GM12878 (cell line): ENCODE results near the gene PTPRM. TPM values are rescaled to one million over a fixed set of nuclear protein-coding genes. Genes with fewer than 3 reads are reported as not detected.

Source experiments
- ATAC-seq: fragments of 200-7000 bp; cut with Tn5 transposase; 3 replicates; pipeline ENCODE4 v1.9.1; 2020; ENCODE audit warnings: mild to moderate bottlenecking, moderate library complexity
- BruUV-seq: library from RNA; stranded (reverse); fragments of 400-500 nt; replicated peaks from 2 replicates; lab custom pipeline; 2021; lab: Mats Ljungman, UMichigan
- CTCF ChIA-PET: fragments of 300-600 bp; sonication (Branson Sonifier 250); formaldehyde crosslinking; extraction: SDS; loops from one replicate; lab custom pipeline; 2021; ENCODE audit warnings: inconsistent platforms; lab: Yijun Ruan, JAX
- POLR2A ChIA-PET: fragments of 350-600 bp; formaldehyde crosslinking; extraction: SDS; loops from one replicate; lab custom pipeline; 2021; ENCODE audit warnings: inconsistent platforms; lab: Charles Lee
- RAD21 ChIA-PET: fragments of 300-600 bp; sonication (Branson Sonifier 250); formaldehyde crosslinking; loops from one replicate; lab custom pipeline; 2023; ENCODE audit warnings: antibody characterized with exemption; ENCODE audit not compliant: unreplicated experiment; lab: Charles Lee
- SMC1A ChIA-PET: fragments of 300-600 bp; sonication (Branson Sonifier 250); formaldehyde crosslinking; loops from one replicate; lab custom pipeline; 2023; ENCODE audit not compliant: unreplicated experiment, uncharacterized antibody; lab: Charles Lee
- DNase-seq: peaks from one replicate; pipeline ENCODE4 v3.0.0-alpha.2; 2011; ENCODE audit warnings: low read depth, low spot score
- FAIRE-seq: peaks from 3 replicates; lab custom pipeline; 2011; peaks lifted over from hg19 to GRCh38; lab: Jason Lieb, UNC
- H2AFZ ChIP-seq: 2 replicates; pipeline ENCODE4 v1.6.0; 2011; ENCODE audit warnings: low read depth, low read length, control low read depth; ENCODE audit not compliant: control insufficient read depth
- H3K27ac ChIP-seq: 2 replicates; pipeline ENCODE4 v1.5.1; 2011; ENCODE audit warnings: control low read depth; ENCODE audit not compliant: control insufficient read depth, insufficient read depth
- H3K27me3 ChIP-seq, 2 experiments: replicated peaks in 1 of 2; 2 replicates each; pipeline versions ENCODE4 v1.6.0 to v1.6.1; 2011; ENCODE audit warnings: low read length in 1 of 2; ENCODE audit not compliant: control insufficient read depth in 2 of 2, insufficient read depth in 2 of 2
- H3K36me3 ChIP-seq, 2 experiments: 2 replicates each; pipeline ENCODE4 v1.5.1; 2011; ENCODE audit warnings: low read length in 1 of 2; ENCODE audit not compliant: control insufficient read depth in 2 of 2, insufficient read depth in 2 of 2
- H3K4me1 ChIP-seq: 2 replicates; pipeline ENCODE4 v1.6.1; 2011; ENCODE audit warnings: mild to moderate bottlenecking, low read length, moderate library complexity, mixed read lengths; ENCODE audit not compliant: control insufficient read depth, insufficient read depth
- H3K4me2 ChIP-seq: 2 replicates; pipeline ENCODE4 v1.6.0; 2011; ENCODE audit warnings: control low read depth; ENCODE audit not compliant: control insufficient read depth, insufficient read depth
- H3K4me3 ChIP-seq: fragments of 200-600 bp; sonication (generic); 2 replicates; pipeline ENCODE4 v1.5.1; 2016
- H3K79me2 ChIP-seq: 2 replicates; pipeline ENCODE4 v1.6.0; 2011; ENCODE audit warnings: low read length; ENCODE audit not compliant: control insufficient read depth, insufficient read depth
- H3K9ac ChIP-seq: 2 replicates; pipeline ENCODE4 v1.8.0; 2011; ENCODE audit warnings: low read length, control low read depth, mixed read lengths; ENCODE audit not compliant: control insufficient read depth, insufficient read depth
- H3K9me3 ChIP-seq: replicated peaks from 3 replicates; pipeline ENCODE4 v1.5.1; 2011; ENCODE audit warnings: mild to moderate bottlenecking, low read length; ENCODE audit not compliant: control insufficient read depth, insufficient read depth
- H4K20me1 ChIP-seq: 2 replicates; pipeline ENCODE4 v1.6.0; 2011; ENCODE audit not compliant: control insufficient read depth, insufficient read depth
- ATF2 ChIP-seq: IDR thresholded peaks from 2 replicates; pipeline ENCODE4 v1.6.1; 2012; ENCODE audit warnings: low read length, inconsistent platforms
- CBX3 ChIP-seq: fragments of 200-600 bp; sonication (generic); IDR thresholded peaks from 2 replicates; pipeline ENCODE4 v1.6.1; 2016; ENCODE audit warnings: low read depth, borderline replicate concordance
- CEBPB ChIP-seq, 2 experiments: fragments of 150-350 bp in 1 of 2; IDR thresholded peaks; 2 replicates each; pipeline ENCODE4 v1.6.1; 2012 to 2014; ENCODE audit warnings: low read depth in 2 of 2, low read length in 2 of 2, borderline replicate concordance in 1 of 2, inconsistent platforms in 1 of 2
- CHD2 ChIP-seq: IDR thresholded peaks from 2 replicates; pipeline ENCODE4 v1.6.1; 2011; ENCODE audit warnings: low read depth, low read length, improper control_type of control experiment, borderline replicate concordance
- CREM ChIP-seq: IDR thresholded peaks from 2 replicates; pipeline ENCODE4 v1.6.1; 2014; ENCODE audit warnings: antibody characterized with exemption, low read depth
- GABPA ChIP-seq: IDR thresholded peaks from 2 replicates; pipeline ENCODE4 v1.6.1; 2014; ENCODE audit warnings: antibody characterized with exemption, low read depth, mild to moderate bottlenecking, inconsistent platforms
- GATAD2B ChIP-seq: fragments of 450-650 bp; conservative IDR thresholded peaks from 2 replicates; pipeline ENCODE4 v1.6.1; 2017; ENCODE audit warnings: low read depth, mild to moderate bottlenecking, moderate library complexity
- IKZF2 ChIP-seq, 2 experiments: fragments of 450-650 bp; IDR thresholded peaks; 2 replicates each; pipeline ENCODE4 v1.6.1; 2017; ENCODE audit warnings: mild to moderate bottlenecking in 2 of 2, moderate library complexity in 2 of 2
- KDM1A ChIP-seq: fragments of 200-600 bp; sonication (generic); IDR thresholded peaks from 2 replicates; pipeline ENCODE4 v1.6.1; 2016; ENCODE audit warnings: borderline replicate concordance
- MLLT1 ChIP-seq: fragments of 450-650 bp; IDR thresholded peaks from 2 replicates; pipeline ENCODE4 v1.6.1; 2016; ENCODE audit warnings: mild to moderate bottlenecking
- NR2C2 ChIP-seq: IDR thresholded peaks from 2 replicates; pipeline ENCODE4 v1.6.1; 2011; ENCODE audit warnings: borderline replicate concordance, low read depth; ENCODE audit not compliant: control insufficient read depth, insufficient read length
- RCOR1 ChIP-seq: conservative IDR thresholded peaks from 2 replicates; pipeline ENCODE4 v1.6.1; 2012; ENCODE audit warnings: low read depth, low read length, improper control_type of control experiment
- RELA ChIP-seq: fragments of 450-650 bp; IDR thresholded peaks from 2 replicates; pipeline ENCODE4 v1.8.0; 2014; ENCODE audit warnings: borderline replicate concordance; ENCODE audit not compliant: partially characterized antibody
- WGBS: methylation state at CpG from one replicate; pipeline ENCODE4 v1.1.6; 2016; ENCODE audit warnings: low lambda C conversion rate; ENCODE audit not compliant: insufficient replicate concordance, insufficient coverage; ENCODE audit errors: missing lambda C conversion rate; 5-methylcytosine and 5-hydroxymethylcytosine counted together
- in situ Hi-C: fragments of 300-500 bp; cut with MboI; formaldehyde crosslinking; loops from 9 replicates; pipeline ENCODE4 v1.14.3; 2018; ENCODE audit warnings: mixed read lengths
- intact Hi-C: fragments of 100-400 bp; cut with micrococcal nuclease; formaldehyde crosslinking; loops from one replicate; pipeline ENCODE4 v1.14.2; 2022; ENCODE audit not compliant: unreplicated experiment
- polyA plus RNA-seq, 11 experiments: library from polyadenylated mRNA; depleted of rRNA in 4 of 11; unstranded in 6 of 11; stranded (reverse) in 5 of 11; fragments of >200 nt; fragmentation: Nextera tagmentation in 4 of 11; fragmentation: Illumina TruSeq in 1 of 11; extraction: Ambion mirVana in 4 of 11; extraction: Trizol in 1 of 11; gene quantifications; 1 replicate in 1 of 11; 2 replicates in 10 of 11; pipeline versions ENCODE4 v1.2.1 to v1.2.3, GENCODE V29; 2011 to 2016; ENCODE audit warnings: inconsistent platforms in 2 of 11, missing spikeins in 2 of 11, low read depth in 1 of 11
- total RNA-seq, 4 experiments: library from RNA; depleted of rRNA in 3 of 4; stranded (reverse); fragments of >200 nt in 3 of 4; fragmentation: Illumina TruSeq in 1 of 4; extraction: Trizol in 1 of 4; gene quantifications; 2 replicates each; pipeline versions ENCODE4 v1.2.1 to v1.2.3, GENCODE V29; 2013 to 2021
- TF ChIP-seq, protein P1 (sequence below): fragments of 150-350 bp; IDR thresholded peaks from 2 replicates; pipeline ENCODE4 v1.6.1; 2016; ENCODE audit warnings: low read depth, low read length

The PTPRM gene
- total and polyA plus RNA-seq, 10 of the 15 experiments (the other 5 are each of a cell fraction or from before 2014, with no cell fraction given) = 0.07 to 22.6 (median 0.60) TPM

DNA sequence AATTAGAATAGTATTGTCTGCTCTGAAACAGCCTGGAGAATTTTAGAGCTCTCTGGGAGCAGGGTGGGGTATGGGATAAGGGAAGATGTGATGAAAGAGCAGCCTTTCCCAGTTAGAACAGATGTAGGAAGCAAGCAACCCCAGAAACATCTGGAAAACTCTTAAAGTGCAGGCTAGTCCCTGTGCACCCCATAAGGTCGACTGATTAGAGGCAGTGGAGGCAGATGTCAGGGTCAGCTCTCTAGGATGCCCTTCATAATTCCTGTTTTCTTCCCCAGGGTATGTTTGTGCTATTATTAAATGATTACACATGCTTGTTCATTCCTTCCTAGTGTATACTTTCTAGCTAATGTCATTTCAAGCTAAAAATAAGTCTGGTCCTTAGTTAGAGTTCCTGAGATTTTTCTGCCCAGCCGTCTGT lies 41.7 kb downstream of the PTPRM start:
- CTCF ChIA-PET = no interaction called here
- SMC1A ChIA-PET = no interaction called here
- FAIRE-seq = no peak

More for the DNA sequence above, 41.7 kb downstream of the PTPRM start:
- BruUV-seq = no TSS peak
- Histone ChIP-seq H4K20me1 (no peaks in the 10 kb centered on the region), H3K36me3 (no peaks in the 10 kb centered on the region), H3K9ac (no peak overlapping the region), H3K4me2 (no peak overlapping the region), H3K4me3 (no peak overlapping the region), H3K27me3 (no peaks in the 10 kb centered on the region; a peak in 1 of 4 replicates), H3K27ac (no peak overlapping the region), H2AFZ (no peak overlapping the region), H3K79me2 (no peaks in the 10 kb centered on the region), H3K4me1 (no peaks in the 10 kb centered on the region), H3K9me3 (no peaks in the 10 kb centered on the region)
- ATAC-seq (no peak), DNase-seq (no peak)
- TF ChIP-seq CBX3 (no peak), CREM (no peak), IKZF2 (IDR thresholded peaks at IDR 0.05) (no peak), ATF2 (no peak), CEBPB (IDR thresholded peaks at IDR 0.05; ENCODE audit: borderline replicate concordance in 1 of 2, low read depth in 2 of 2, low read length in 2 of 2) (no peak), MLLT1 (no peak), KDM1A (no peak), GABPA (no peak), RCOR1 (no peak), GATAD2B (no peak), CHD2 (no peak), NR2C2 (no peak), RELA (no peak)
- TF ChIP-seq, protein P1, sequence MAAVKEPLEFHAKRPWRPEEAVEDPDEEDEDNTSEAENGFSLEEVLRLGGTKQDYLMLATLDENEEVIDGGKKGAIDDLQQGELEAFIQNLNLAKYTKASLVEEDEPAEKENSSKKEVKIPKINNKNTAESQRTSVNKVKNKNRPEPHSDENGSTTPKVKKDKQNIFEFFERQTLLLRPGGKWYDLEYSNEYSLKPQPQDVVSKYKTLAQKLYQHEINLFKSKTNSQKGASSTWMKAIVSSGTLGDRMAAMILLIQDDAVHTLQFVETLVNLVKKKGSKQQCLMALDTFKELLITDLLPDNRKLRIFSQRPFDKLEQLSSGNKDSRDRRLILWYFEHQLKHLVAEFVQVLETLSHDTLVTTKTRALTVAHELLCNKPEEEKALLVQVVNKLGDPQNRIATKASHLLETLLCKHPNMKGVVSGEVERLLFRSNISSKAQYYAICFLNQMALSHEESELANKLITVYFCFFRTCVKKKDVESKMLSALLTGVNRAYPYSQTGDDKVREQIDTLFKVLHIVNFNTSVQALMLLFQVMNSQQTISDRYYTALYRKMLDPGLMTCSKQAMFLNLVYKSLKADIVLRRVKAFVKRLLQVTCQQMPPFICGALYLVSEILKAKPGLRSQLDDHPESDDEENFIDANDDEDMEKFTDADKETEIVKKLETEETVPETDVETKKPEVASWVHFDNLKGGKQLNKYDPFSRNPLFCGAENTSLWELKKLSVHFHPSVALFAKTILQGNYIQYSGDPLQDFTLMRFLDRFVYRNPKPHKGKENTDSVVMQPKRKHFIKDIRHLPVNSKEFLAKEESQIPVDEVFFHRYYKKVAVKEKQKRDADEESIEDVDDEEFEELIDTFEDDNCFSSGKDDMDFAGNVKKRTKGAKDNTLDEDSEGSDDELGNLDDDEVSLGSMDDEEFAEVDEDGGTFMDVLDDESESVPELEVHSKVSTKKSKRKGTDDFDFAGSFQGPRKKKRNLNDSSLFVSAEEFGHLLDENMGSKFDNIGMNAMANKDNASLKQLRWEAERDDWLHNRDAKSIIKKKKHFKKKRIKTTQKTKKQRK = no peak
- intact Hi-C loops (no loop called here), in situ Hi-C loops (no loop called here)
- 2% methylated on average over 2 of the region's 2 CpGs for WGBS
- ChIA-PET RAD21 (no interaction called here), POLR2A (no interaction called here)
